Activated naive CD4-positive, alpha-beta T cell treated with anti-CD3 and anti-CD28 coated beads for 36 hours (primary cell): ENCODE data around the gene MRPS11. TPM values are rescaled to one million over a fixed set of nuclear protein-coding genes. Genes with fewer than 3 reads are reported as not detected.

Source experiments
- CTCF ChIA-PET: fragments of 350-600 bp; sonication (Branson Sonifier 250); formaldehyde crosslinking; loops from one replicate; lab custom pipeline; 2021; ENCODE audit warnings: antibody characterized with exemption; lab: Charles Lee
- DNase-seq: peaks from one replicate; pipeline ENCODE4 v3.0.0-alpha.2; 2020
- H3K27ac Mint-ChIP-seq: one replicate; pipeline ENCODE4 v1.8.0; 2021; ENCODE audit warnings: mild to moderate bottlenecking, mixed read lengths
- H3K27me3 Mint-ChIP-seq: one replicate; pipeline ENCODE4 v1.8.0; 2021; ENCODE audit warnings: low read depth, mixed read lengths
- H3K36me3 Mint-ChIP-seq: one replicate; pipeline ENCODE4 v1.8.0; 2021; ENCODE audit warnings: low read depth, mixed read lengths
- H3K4me1 Mint-ChIP-seq: one replicate; pipeline ENCODE4 v1.8.0; 2021; ENCODE audit warnings: low read depth, mixed read lengths
- H3K4me3 Mint-ChIP-seq: one replicate; pipeline ENCODE4 v1.8.0; 2021; ENCODE audit warnings: mild to moderate bottlenecking, moderate library complexity, mixed read lengths
- H3K9me3 Mint-ChIP-seq: one replicate; pipeline ENCODE4 v1.8.0; 2021; ENCODE audit warnings: mixed read lengths
- intact Hi-C: fragments of 100-400 bp; cut with micrococcal nuclease; formaldehyde crosslinking; loops from one replicate; pipeline ENCODE4 v1.15.1; 2023
- total RNA-seq, 2 experiments: library from RNA; stranded (reverse); gene quantifications; one replicate each; pipeline ENCODE4 v1.2.3, GENCODE V29; 2021

MRPS11 gene
- total RNA-seq, 2 experiments from 2014 or later = 50.3 to 57.1 TPM

DNA sequence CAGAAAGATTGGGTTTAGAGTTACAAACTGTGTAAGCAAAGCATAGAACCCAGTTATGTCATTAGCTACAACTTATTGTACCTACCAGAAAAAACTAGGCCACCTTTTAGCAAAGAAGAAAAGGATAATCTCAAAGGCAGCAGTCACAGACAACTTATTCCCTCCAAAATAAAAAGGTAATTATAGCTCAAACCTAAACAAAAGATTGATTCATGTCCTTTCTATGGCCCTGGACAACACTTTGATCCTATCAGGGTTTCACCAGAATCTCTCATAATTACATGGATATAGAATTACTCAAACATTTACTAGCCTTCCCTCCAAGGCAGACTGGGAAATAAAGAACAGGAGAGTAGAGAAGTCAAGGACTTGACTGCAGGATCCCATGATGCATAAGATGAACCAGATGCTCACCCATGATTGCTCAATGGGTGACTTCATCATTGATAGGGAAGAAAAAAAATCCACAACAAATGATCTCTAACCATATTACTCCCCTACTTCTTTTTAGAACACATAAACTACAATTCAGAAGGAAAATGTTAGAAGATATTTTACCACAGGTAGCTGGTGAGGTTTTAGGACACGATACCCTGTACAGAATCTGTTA is 61.6 kb downstream of the MRPS11 start:
- no peak for DNase-seq
- peaks cover 42% of the 10 kb centered on the region for H3K36me3 Mint-ChIP-seq
- intact Hi-C loops = no loop called here
- no peak overlapping the region for H3K27ac Mint-ChIP-seq
- no peaks in the 10 kb centered on the region for H3K4me1 Mint-ChIP-seq
- peaks cover 2% of the 10 kb centered on the region for H3K9me3 Mint-ChIP-seq
- no peak overlapping the region for H3K4me3 Mint-ChIP-seq
- CTCF ChIA-PET = no interaction called here
- H3K27me3 Mint-ChIP-seq = no peaks in the 10 kb centered on the region

Other genes with a start within 250 kb of the MRPS11 start
- gene NTRK3, start 211.0 kb upstream of the MRPS11 start, total RNA-seq = 1 to 10 TPM in 1 of 2 experiments, under 1 TPM in 1; 0.95 to 1.4 TPM
- 10 to 100 TPM; 29.1 to 29.2 TPM for gene MRPL46, start 320 bp upstream of the MRPS11 start, total RNA-seq
- 1 to 10 TPM; 2.0 to 2.9 TPM for gene DET1, start 79.0 kb downstream of the MRPS11 start, total RNA-seq
- 10 to 100 TPM; 85.2 to 87.2 TPM for gene AEN, start 153.6 kb downstream of the MRPS11 start, total RNA-seq
- 10 to 100 TPM; 51.2 to 56.5 TPM for gene ISG20, start 171.3 kb downstream of the MRPS11 start, total RNA-seq